Measurements from ENCODE around the gene DENR. TPM values are rescaled to one million over a fixed set of nuclear protein-coding genes. Genes with fewer than 3 reads are reported as not detected.

Gene DENR
- total and polyA plus RNA-seq, 4 donors = 27.0 to 37.1 (median 29.9) TPM

Other genes starting within 250 kb of the DENR start
- gene RSRC2, start 225.9 kb upstream of the DENR start, total RNA-seq = 10 to 100 TPM; 68.5 to 71.2 TPM
- 10 to 100 TPM; 36.6 to 77.2 TPM for gene RSRC2, start 225.9 kb upstream of the DENR start, polyA plus RNA-seq
- 10 to 100 TPM; 11.1 to 18.4 TPM for gene KNTC1, start 225.6 kb upstream of the DENR start, total RNA-seq
- gene KNTC1, start 225.6 kb upstream of the DENR start, polyA plus RNA-seq = 1 to 10 TPM; 6.8 to 9.6 TPM
- gene HCAR2, start 49.5 kb upstream of the DENR start, total RNA-seq = under 1 TPM; 0.29 to 0.51 TPM
- gene HCAR2, start 49.5 kb upstream of the DENR start, polyA plus RNA-seq = not detected
- 1 to 10 TPM in 1 of 2 donors, under 1 TPM in 1; 0.29 to 1.2 TPM for gene HCAR3, start 36.0 kb upstream of the DENR start, total RNA-seq
- not detected for gene HCAR3, start 36.0 kb upstream of the DENR start, polyA plus RNA-seq
- under 1 TPM; 0.13 to 0.33 TPM for gene HCAR1, start 22.0 kb upstream of the DENR start, total RNA-seq
- not detected for gene HCAR1, start 22.0 kb upstream of the DENR start, polyA plus RNA-seq
- 1 to 10 TPM in 1 of 2 donors, under 1 TPM in 1; 0.55 to 2.5 TPM for gene CCDC62, start 21.7 kb downstream of the DENR start, total RNA-seq
- not detected for gene CCDC62, start 21.7 kb downstream of the DENR start, polyA plus RNA-seq
- 10 to 100 TPM; 25.4 to 26.6 TPM for gene HIP1R, start 82.6 kb downstream of the DENR start, total RNA-seq
- gene HIP1R, start 82.6 kb downstream of the DENR start, polyA plus RNA-seq = 100 to 1,000 TPM in 1 of 2 donors, 10 to 100 TPM in 1; 33.7 to 101 TPM
- gene VPS37B, start 143.3 kb downstream of the DENR start, total RNA-seq = 10 to 100 TPM; 27.1 to 36.4 TPM
- gene VPS37B, start 143.3 kb downstream of the DENR start, polyA plus RNA-seq = 10 to 100 TPM in 1 of 2 donors, 1 to 10 TPM in 1; 7.4 to 17.6 TPM
- gene ABCB9, start 213.6 kb downstream of the DENR start, total RNA-seq = 10 to 100 TPM in 1 of 2 donors, 1 to 10 TPM in 1; 5.9 to 13.0 TPM
- 1 to 10 TPM; 1.1 to 6.6 TPM for gene ABCB9, start 213.6 kb downstream of the DENR start, polyA plus RNA-seq
- 10 to 100 TPM in 1 of 2 donors, 1 to 10 TPM in 1; 8.9 to 13.6 TPM for gene OGFOD2, start 222.4 kb downstream of the DENR start, total RNA-seq
- gene OGFOD2, start 222.4 kb downstream of the DENR start, polyA plus RNA-seq = 10 to 100 TPM; 14.3 to 16.6 TPM
- gene ARL6IP4, start 227.9 kb downstream of the DENR start, total RNA-seq = 100 to 1,000 TPM; 128 to 156 TPM
- gene ARL6IP4, start 227.9 kb downstream of the DENR start, polyA plus RNA-seq = 100 to 1,000 TPM; 430 to 511 TPM

All from aorta (tissue), 4 donors.